HG02678 (cell line): ENCODE measurements around the gene NPR2.

Source experiments
- ATAC-seq: cut with Tn5 transposase; IDR thresholded peaks from one replicate; pipeline ENCODE4 v1.9.1; 2021; ENCODE audit warnings: mild to moderate bottlenecking, moderate library complexity; ENCODE audit not compliant: unreplicated experiment

Gene NPR2

GRCh38 chr9:35798658-35799374 lies 7.4 kb downstream of the NPR2 start:
- no peak for ATAC-seq

DNA sequence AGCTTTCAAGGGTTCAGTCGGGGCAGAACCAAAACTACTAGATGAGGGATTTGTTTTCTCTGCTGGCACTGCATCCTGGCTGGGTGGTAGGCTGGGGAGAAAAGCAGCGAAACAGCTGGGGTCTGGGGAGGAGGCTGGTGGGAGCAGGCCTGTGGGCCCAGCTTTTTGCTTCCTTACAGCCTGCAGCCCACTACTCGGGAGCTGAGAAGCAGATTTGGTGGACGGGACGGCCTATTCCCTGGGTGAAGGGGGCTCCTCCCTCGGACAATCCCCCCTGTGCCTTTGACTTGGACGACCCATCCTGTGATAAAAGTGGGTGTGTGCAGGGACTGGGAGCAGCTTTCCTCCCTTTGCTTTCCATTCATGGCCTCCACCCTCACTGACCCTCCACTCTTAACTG lies 9.1 kb downstream of the NPR2 start:
- ATAC-seq, result no peak

DNA sequence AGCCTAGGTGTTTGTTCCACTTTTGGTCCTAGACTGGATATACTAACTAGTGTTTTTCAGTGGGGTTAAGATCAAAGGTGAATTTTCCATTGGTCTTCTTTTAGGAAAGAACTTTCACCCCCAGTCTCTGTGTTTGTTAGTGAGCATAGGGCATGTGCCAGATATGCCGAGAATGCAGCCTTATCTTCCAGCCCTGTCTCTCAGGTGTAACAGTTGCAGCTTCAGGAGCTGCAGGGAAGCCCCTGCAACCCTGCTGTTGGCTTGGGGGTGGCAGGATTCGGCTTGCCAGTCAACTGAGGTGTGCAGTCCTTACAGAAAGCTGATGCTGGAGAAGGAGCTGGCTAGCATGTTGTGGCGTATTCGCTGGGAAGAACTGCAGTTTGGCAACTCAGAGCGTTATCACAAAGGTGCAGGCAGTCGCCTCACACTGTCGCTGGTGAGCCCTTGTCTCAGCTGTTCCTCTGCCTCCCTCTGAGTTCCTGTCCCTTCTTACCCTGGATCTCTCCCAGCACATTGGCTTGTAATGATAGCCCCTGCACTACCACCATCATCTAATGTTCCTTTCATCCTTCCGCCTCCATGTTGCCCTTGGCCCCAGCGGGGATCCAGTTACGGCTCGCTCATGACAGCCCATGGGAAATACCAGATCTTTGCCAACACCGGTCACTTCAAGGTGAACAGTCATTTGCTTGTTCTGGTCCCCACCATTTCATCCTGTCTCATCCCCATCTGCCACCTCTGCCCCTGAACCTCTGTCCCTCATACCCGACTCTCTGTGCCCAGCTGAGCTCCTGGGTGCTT lies 10.1 kb downstream of the NPR2 start:
- no peak for ATAC-seq

DNA sequence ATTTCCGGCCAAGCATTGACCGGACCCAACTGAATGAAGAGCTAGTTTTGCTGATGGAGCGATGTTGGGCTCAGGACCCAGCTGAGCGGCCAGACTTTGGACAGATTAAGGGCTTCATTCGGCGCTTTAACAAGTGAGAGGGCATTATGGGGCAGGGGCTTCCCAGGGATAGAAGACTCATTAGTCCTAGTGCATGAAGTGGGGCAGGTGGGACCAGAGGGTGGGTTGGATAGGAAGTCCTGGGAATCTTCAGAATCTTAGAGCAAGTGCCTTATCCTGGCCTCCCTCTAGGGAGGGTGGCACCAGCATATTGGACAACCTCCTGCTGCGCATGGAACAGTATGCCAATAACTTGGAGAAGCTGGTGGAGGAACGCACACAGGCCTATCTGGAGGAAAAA lies 14.7 kb downstream of the NPR2 start:
- ATAC-seq, result no peak

DNA sequence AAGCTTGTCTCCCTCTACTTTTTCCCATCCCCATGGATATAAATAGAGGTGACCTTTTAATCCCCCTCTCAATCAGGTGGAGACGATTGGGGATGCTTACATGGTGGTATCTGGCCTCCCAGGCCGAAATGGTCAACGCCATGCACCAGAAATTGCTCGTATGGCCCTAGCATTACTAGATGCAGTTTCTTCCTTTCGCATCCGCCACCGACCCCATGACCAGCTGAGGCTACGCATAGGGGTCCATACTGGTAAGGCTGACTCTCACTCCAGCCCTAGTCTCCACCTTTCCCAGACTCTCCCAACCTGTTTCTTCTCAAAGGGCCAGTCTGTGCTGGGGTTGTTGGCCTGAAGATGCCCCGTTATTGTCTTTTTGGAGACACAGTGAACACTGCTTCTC lies 17.0 kb downstream of the NPR2 start:
- ATAC-seq, result no peak

GRCh38 chr9:35810122-35810521 lies 18.7 kb downstream of the NPR2 start:
- ATAC-seq, result no peak

GRCh38 chr9:35811381-35812024 lies 20.1 kb downstream of the NPR2 start:
- ATAC-seq, result no peak

- peak; percentile 62 for ATAC-seq
Observed at GRCh38 chr9:35812025-35812602, 20.7 kb downstream of the NPR2 start, which contains the start of gene SPAG8. SPAG8 (minus strand) TSS chr9:35812262; CDS start chr9:35812147, 115 bp downstream.

DNA sequence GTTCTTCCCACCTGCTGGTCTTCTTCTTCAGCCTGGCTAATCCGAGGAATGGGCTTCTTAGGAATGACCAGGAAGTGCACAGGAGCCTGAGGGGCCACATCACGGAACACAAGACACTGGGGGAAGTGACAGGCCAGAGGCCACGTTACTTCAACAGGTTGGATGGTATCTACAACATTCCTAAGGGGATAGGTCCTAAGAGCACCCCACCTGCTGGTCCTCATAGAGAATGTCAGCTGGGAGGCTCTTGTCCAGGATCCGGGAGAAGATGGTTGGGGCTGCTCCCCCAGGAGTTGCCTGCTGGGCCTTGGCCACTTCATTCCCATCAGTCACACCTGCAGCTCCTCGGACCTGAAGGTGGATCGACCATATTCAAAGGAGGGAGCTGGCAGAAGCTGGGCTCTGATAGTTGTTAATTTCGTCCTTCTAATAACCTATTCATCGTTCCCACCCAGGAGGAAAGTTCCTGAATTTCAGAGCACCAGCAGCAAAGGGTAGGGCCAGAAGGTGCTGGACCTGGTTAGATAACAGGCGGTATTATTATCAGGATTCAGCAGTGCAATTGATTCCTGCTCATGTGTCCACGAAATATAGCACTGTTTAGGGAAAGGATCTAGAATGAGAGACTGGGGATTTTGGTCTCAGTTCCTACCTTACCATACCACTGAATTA lies 22.2 kb downstream of the NPR2 start:
- ATAC-seq, result no peak

DNA sequence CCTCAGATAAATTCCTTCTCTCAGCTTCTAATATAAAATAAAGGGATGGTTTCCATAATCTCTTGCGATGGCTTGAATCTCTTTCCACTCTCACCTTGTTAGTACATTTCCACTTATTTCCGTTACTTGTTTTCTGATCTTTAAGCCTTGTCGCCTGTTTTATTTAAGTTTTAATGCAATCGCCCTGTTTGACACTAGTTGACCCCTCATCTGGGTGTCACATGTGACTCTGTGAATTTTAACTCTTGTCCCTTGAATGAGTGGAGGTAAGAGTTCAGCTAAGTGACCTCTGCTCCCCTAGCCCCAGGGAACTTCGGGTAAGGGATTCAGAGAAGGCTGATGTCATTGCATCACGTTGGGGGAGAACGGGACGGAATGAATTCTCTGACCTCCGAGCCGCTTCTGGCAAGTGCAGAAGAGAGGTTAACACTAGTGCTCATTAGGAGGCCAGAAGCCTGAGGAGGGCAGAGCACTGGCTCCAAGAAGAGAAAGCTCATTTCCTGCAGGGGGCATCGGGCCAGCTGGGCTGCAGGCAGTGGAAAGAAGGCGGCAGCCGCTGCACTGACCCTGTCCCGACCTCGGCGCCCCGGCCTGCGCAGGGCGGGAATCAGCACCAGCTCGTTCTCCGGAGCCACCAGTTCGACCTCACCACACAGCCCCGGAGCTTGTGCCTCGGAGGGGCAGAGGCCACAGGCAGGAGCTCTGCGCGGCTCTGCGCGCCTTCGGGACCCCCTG lies 22.9 kb downstream of the NPR2 start:
- peak; percentile 17 for ATAC-seq

GRCh38 chr9:35814841-35815543 lies 23.6 kb downstream of the NPR2 start, which contains the start of gene HINT2:
HINT2 (minus strand) TSS chr9:35815042; CDS start chr9:35814979, 63 bp downstream.
- peak; percentile 78 for ATAC-seq

- ATAC-seq, result no peak
Observed at GRCh38 chr9:35816708-35817107, 25.3 kb downstream of the NPR2 start.

DNA sequence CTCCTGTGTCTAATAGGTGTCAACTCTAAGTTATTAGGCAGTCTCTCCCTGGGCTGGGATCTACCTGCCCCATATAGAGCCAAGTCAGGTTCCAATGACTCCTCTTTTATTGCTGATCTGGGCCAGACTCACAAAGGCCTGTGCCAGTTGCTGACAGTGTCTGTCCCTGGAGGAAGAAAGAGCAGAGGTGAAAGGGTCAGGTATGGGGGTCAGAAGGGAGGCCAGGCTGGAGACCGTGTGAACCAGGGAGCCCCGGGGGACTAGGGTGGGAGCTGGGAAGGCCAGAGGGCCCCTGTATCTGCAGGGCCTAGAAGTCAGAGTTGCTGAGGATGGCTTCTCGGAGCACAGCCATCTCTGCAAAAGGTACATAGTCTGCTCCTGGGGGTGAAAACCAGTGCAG lies 26.9 kb downstream of the NPR2 start:
- ATAC-seq, result no peak

GRCh38 chr9:35820076-35820475 lies 28.7 kb downstream of the NPR2 start:
- no peak for ATAC-seq

DNA sequence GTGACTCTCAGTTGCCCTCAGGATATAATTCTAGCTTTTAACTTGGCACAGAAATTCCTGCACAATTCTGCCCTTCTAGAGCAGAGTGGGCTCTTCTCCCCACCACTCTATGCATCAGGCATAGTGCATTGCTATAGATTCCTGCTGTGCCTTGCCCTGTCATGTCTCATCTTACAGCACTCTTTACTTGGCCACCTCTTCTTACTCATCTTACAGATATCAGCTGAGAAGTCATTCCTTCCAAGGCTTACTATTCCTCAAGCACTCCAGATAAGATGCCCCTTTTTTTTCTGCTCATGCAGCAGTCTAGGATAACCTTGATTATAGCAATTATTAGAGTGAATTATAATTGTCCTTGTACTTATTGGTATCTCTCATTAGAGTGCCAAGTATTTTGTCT lies 31.5 kb downstream of the NPR2 start:
- no peak for ATAC-seq

- peak; percentile 35 for ATAC-seq
Observed at GRCh38 chr9:35826071-35826701, 34.8 kb downstream of the NPR2 start.

- ATAC-seq, result no peak
Observed at GRCh38 chr9:35827486-35827885, 36.1 kb downstream of the NPR2 start.

GRCh38 chr9:35828716-35829083 lies 37.3 kb downstream of the NPR2 start, which contains the start of gene FAM221B:
FAM221B (minus strand) TSS chr9:35828732; CDS start chr9:35826161, 2,571 bp downstream.
- no peak for ATAC-seq
